NB4 (cell line): ENCODE measurements around the gene FBXO2.

ENCODE experiments used
- MYC ChIP-seq: IDR thresholded peaks from 2 replicates; pipeline ENCODE4 v1.6.1; 2011; ENCODE audit warnings: low read depth, low read length
- POLR2A ChIP-seq: IDR thresholded peaks from 2 replicates; pipeline ENCODE4 v1.6.1; 2011; ENCODE audit warnings: mild to moderate bottlenecking; ENCODE audit not compliant: insufficient read length; ENCODE audit errors: extremely low read depth
- TF ChIP-seq, protein P1 (sequence below): IDR thresholded peaks from 2 replicates; pipeline ENCODE4 v1.6.1; 2011; ENCODE audit warnings: low read depth, low read length
- TF ChIP-seq, protein P2 (sequence below): IDR thresholded peaks from one replicate; pipeline ENCODE4 v1.5.1; 2012; ENCODE audit warnings: low read depth, low read length

DNA sequence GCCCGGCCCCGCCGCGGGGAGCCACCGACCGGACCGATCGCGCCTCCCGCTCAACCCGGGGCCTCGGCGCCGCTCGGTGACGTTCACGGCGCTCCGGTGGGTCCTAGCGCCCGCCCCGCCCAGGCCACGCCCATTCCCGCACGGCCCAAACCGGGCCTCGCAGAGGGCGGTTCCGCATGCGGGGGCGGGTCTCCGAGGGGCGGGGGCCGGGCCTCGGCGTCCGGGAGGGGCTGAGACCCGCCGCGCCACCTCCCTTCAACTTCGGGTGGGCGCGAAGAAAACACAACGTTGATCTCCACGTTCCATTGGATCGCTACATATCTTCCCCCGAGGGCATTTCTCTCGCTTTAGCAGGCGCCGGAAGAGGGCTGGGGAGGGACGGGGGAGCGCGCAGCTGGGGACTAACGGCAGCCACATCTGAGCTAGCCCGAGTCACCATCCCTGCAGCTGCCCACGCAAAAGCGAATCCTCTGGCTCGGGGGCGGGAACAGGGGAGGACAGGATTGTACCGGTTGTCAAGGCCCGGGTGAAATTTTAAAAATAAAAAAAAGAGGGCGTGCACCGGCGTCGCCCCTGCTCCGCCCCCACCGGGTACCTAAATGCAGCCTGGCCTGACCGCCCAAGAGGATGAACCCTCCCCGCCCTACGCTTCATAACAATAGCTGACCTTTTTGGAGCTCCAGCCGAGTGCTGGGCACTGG lies 27.0 kb upstream of the FBXO2 start, which contains the start of gene MAD2L2:
- TF ChIP-seq, protein P1, sequence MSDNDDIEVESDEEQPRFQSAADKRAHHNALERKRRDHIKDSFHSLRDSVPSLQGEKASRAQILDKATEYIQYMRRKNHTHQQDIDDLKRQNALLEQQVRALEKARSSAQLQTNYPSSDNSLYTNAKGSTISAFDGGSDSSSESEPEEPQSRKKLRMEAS = no peak
- TF ChIP-seq, protein P2, sequence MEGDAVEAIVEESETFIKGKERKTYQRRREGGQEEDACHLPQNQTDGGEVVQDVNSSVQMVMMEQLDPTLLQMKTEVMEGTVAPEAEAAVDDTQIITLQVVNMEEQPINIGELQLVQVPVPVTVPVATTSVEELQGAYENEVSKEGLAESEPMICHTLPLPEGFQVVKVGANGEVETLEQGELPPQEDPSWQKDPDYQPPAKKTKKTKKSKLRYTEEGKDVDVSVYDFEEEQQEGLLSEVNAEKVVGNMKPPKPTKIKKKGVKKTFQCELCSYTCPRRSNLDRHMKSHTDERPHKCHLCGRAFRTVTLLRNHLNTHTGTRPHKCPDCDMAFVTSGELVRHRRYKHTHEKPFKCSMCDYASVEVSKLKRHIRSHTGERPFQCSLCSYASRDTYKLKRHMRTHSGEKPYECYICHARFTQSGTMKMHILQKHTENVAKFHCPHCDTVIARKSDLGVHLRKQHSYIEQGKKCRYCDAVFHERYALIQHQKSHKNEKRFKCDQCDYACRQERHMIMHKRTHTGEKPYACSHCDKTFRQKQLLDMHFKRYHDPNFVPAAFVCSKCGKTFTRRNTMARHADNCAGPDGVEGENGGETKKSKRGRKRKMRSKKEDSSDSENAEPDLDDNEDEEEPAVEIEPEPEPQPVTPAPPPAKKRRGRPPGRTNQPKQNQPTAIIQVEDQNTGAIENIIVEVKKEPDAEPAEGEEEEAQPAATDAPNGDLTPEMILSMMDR = no peak
- TF ChIP-seq POLR2A (peak; percentile 62), MYC (peak; percentile 16; the same call in 1 of the 2 replicates)
